GM13976 (cell line): Measurements from ENCODE around the gene ZNF609.

ENCODE experiments used
- DNase-seq: peaks from one replicate; pipeline ENCODE4 v3.0.0; 2012; ENCODE audit warnings: low spot score
- CTCF ChIP-seq: IDR thresholded peaks from 2 replicates; pipeline ENCODE4 v1.5.1; 2012; ENCODE audit warnings: borderline replicate concordance, mild to moderate bottlenecking; ENCODE audit not compliant: insufficient read depth; ENCODE audit errors: extremely low read depth, missing control alignments, control extremely low read depth
- in situ Hi-C: fragments of 300-500 bp; cut with MboI; formaldehyde crosslinking; loops from one replicate; pipeline ENCODE4 v1.12.0; 2022; ENCODE audit warnings: low sequenced_read_pairs, mixed read lengths, inconsistent platforms; ENCODE audit not compliant: unreplicated experiment

The ZNF609 gene

GRCh38 chr15:64559243-64559642 is 98.9 kb downstream of the ZNF609 start:
- no peak for TF ChIP-seq CTCF
- no peak for DNase-seq
- in situ Hi-C loops = no loop called here

GRCh38 chr15:64560501-64560900 is 100.1 kb downstream of the ZNF609 start:
- in situ Hi-C loops = no loop called here
- no peak for DNase-seq
- no peak for TF ChIP-seq CTCF

GRCh38 chr15:64560998-64561397 is 100.6 kb downstream of the ZNF609 start:
- no peak for DNase-seq
- in situ Hi-C loops = no loop called here
- no peak for TF ChIP-seq CTCF

GRCh38 chr15:64562003-64562640 is 101.7 kb downstream of the ZNF609 start:
- TF ChIP-seq CTCF = no peak
- no peak for DNase-seq
- in situ Hi-C loops = no loop called here

GRCh38 chr15:64566102-64566501 is 105.7 kb downstream of the ZNF609 start:
- DNase-seq = no peak
- TF ChIP-seq CTCF = no peak
- in situ Hi-C loops = no loop called here

GRCh38 chr15:64566629-64567427 is 106.5 kb downstream of the ZNF609 start:
- no peak for DNase-seq

More at GRCh38 chr15:64566629-64567427, 106.5 kb downstream of the ZNF609 start:
- in situ Hi-C loops = no loop called here
- no peak for TF ChIP-seq CTCF
